Endothelial cell of hepatic sinusoid (primary cell): ENCODE results near the gene FBXO45.
"Not testable (repeated sequence)": the region's sequence is repeated elsewhere in the genome, so short reads cannot be mapped to it uniquely, and the experiment has no call there.

Experiments
- in situ Hi-C: cut with HindIII; loops from 2 replicates; pipeline ENCODE4 v1.10.0; 2017; ENCODE audit warnings: low sequenced_read_pairs

FBXO45 gene

DNA sequence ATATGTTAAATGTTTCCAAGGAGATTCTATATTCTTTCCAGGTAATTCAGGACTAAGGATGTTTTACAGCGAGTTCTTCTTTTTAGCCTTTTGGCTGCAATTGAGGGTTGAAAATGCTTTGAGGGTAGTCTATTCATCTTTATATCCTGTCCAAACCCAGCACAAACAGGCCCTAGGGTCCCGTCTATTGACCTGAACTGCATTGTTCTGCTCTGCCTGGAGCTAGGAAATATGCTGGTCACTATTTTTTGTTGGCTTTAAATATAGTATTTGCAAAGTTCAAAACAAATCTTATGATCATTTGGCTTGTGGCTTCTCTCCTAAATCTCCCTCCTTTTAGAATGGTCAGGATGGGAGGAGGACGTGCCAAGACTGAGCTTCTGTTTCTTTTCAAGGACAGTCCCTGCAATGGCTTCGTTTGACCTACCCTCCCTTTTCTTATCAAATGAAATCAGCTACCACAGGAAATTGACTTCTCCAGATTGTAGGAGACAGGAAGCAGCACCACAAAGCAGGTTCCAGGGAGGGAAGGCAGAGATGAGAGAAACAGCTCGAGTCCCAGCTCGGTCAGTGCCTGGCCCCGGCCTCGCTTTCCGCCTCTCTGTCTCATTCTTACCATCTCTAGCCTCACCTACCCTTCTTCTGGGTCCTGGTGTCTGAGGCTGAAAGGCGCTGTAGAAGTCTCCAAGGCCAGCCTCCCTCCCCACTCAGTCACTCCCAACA is 43.5 kb downstream of the FBXO45 start:
- in situ Hi-C loops, result no loop called here

DNA sequence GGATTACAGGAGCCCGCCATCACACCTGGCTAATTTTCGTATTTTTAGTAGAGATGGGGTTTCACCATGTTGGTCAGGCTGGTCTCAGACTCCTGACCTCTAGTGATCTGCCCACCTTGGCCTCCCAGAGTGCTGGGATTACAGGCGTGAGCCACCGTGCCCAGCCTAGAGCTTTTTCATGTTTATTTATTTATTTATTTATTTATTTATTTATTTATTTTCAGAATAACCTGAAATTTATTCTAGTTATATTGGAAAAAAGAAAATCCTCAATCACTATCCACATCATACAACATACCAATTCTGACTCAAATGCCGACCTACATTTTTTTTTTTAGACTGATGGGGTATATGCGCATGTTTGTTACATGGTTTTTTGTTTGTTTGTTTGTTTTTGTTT is 46.8 kb downstream of the FBXO45 start:
- in situ Hi-C loops, result not testable (repeated sequence)

DNA sequence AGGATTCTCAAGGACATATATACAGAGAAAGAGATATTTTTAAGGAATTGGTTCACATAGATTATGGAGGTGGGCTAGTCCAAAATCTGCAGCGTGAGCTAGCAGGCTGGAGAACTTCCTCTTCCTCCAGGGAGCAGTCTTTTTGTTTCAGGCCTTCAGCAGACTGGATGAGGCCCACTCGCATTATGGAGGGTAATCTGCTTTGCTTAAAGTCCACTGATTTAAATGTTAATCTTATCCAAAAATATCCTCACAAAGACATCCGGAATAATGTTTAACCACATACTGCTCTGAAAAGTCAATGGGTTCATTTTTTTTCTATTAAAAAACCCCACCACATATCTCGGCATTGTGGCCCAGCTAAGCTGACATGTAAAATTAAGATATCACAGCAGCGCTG is 48.8 kb downstream of the FBXO45 start:
- in situ Hi-C loops, result no loop called here

DNA sequence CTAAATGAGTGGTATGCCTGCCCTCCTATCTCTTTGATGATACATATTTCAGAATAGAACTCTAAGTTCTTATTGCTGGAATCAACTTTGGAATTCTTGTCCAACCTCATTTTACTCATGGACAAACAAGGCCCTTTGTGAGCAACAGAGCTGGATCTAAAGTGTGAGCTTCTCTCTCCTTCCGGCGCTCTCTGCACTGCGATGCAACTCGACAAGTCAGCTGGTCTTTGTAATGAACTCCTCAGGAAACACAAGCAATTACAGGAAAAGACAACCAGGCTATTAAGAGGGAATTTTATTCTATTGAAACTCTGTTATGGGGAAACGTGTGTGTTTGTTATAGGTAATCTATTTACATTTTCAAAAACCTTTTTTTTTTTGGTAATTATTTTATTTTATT is 50.8 kb downstream of the FBXO45 start:
- in situ Hi-C loops, result no loop called here

DNA sequence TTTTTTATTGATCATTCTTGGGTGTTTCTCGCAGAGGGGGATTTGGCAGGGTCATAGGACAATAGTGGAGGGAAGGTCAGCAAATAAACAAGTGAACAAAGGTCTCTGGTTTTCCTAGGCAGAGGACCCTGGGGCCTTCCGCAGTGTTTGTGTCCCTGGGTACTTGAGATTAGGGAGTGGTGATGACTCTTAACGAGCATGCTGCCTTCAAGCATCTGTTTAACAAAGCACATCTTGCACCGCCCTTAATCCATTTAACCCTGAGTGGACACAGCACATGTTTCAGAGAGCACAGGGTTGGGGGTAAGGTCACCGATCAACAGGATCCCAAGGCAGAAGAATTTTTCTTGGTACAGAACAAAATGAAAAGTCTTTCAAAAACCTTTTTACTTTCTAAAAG is 51.2 kb downstream of the FBXO45 start:
- in situ Hi-C loops, result not testable (repeated sequence)

DNA sequence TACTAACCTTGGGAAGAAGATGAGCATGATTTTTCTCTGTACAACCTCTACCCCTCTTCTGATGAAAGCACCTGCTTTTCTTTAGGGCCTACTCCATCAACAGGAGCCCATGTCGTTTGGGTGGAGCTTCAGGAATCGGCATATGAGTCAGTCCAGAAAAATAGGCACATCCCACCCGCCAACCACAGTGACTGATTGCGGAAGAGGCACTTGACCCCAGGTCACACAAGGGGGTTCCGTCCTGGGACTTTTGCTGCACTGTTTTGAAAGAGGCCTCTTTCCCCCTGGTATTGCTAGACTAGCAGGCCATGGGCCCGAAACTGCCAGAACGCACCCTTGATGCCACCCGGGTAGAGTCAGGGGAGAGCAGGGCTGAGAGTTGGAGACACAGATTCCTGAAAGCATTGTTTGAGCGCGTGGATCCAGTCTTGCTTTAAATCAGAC is 51.7 kb downstream of the FBXO45 start:
- in situ Hi-C loops, result no loop called here

DNA sequence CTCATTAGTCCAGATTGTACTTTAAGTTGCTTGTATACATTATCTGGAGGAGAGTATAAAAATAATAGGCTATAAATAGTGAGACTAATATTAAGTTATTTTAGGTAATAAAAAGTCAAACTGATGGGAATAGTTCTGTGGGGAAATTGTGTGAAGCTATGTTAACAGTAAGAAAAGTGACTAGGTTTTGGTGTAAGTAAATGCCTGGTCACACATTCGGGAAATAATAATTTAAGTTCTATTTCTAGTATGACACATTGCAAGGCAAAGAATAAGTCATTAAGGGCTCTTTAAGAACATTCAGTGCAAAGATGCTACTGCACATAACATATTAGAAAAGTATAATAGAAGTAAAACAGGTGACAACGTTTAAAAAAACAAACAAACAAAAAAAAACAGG is 52.2 kb downstream of the FBXO45 start:
- in situ Hi-C loops, result no loop called here

DNA sequence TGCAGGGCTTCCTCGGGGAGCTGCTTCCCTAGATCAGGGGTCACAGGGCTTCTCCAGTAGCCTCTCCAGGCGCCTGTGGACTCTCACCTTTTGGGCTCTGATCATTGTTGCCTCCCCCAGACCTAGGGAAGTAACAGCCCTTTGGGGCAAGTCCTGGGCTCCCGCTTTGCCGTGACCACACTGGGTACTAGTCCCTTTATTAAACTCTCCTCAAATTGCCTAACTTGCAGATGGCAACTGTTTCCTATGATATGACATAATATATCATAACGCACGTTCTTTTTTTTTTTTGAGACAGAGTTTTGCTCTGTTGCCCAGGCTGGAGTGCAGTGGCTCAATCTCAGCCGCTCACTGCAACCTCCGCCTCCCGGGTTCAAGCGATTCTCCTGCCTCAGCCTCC is 53.2 kb downstream of the FBXO45 start:
- in situ Hi-C loops, result no loop called here

DNA sequence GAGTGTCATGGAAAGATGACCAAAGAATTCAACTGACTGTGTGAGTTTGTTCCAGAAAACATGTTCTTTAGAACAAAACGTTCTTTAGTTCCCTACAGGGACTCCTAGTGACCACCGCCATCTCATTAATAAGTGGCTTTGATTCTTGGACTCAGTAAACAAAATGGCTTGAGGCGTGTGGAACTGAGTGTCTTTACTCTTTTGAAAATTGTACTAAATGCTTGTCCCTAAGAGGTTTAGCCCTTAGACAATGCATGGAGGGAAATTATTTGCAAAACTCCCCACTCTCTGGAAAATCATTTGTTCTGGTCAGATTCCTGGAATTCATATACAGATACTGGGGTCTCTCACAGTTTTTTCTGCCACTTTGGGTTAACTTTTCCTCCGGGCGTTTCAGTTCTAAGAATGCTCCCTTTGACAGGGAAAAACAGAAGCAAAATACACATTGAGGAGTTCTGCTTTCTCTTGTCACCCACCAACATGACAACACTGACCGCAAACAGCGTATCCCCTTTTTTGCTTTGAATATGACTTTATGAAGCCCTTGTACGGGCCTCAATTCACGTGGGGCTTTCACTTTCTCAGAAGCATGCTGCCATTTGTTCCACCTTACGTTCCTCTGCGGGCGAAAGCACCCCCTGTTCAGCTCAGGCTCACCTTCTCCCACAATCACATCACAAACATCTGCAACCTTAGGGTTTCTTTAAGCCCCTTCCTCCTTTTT is 55.8 kb downstream of the FBXO45 start:
- in situ Hi-C loops, result no loop called here

DNA sequence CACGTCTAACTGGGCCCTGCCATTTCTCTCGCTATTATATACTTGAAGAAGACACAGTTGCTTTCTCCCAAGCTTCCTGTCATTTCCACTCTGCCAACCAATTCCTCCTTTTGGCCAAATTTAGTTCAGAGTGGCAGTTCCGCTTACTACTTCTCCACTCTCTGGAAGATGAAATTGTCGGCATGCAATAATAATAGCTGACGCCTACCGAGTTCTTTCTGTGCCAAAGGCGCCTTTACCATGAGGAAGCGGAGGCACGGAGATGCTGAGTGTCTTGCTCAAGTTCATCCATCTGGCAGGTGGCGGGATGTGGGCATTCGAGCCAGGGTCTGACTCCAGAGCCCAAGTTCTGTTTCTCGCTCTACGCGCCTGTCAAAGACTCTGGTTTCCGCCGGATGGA is 56.4 kb downstream of the FBXO45 start:
- in situ Hi-C loops, result no loop called here

DNA sequence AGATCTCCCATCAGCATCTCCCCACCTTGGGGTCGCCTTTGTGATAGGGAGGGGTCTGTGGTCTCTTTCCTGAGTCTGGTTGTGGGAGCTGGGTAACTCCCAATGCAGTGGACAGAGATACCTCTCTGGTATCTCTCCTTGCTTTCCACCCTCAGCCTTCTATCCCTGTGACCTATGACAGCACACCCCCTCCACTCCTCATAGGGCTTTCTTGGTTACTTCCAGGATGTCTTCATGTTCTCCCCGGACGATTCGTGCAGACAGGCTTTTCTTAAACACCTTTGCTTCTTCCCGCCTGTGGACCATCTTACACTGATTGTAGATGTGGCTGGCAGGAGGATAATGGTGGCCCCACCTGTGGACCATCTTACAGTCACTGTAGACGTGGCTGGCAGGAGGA is 56.9 kb downstream of the FBXO45 start:
- in situ Hi-C loops, result no loop called here

DNA sequence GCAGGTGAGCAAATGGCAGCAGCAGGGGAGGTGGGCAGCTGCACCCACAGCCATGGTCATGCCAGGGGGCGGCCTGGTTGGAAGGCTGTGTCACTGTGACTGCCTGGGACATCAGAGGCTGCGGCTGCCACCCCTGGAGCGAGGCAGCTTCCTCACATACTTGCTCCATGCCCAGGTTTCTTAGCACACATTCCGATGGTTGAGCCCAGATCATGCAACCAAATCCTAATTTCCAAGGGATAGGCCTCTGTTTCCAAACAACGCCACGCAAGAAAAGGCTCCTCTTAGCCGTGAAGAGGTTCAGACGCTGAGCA is 59.4 kb downstream of the FBXO45 start:
- in situ Hi-C loops, result no loop called here

DNA sequence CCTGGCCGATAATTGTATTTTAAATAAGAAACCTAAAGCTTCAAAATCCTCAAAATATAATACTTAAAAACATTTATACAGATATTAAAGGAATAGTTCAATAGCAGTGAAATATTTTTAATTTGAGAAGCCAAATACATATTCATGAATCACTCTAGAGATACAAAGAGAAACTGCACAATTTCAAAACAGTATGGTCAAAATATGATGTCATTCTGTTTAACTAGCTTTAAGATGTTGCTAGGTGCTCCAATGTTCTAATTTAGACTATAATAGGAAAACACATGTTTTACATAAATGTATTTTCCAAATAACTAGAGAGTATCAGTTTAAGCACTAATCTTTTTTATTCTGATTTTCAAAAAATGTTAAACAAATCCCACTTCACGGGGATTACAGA is 60.8 kb downstream of the FBXO45 start:
- in situ Hi-C loops, result no loop called here

DNA sequence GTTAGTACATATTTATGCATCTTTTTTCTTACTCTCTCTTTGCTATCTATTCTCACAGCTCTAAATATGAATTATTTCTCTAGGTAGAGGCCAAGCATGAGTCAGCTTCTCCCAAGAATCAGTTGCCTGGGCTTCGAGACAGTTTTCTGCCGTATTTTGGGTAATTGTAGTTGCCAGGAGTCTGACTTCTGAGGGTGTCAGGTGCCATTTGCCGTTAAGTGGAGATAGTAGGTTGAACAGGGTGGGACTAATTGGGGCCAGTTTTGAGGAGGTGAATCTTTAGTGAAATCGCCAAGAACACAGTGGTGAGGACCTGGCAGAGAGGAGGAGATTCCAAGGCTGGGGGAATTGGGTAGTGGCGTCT is 63.2 kb downstream of the FBXO45 start:
- in situ Hi-C loops, result no loop called here

DNA sequence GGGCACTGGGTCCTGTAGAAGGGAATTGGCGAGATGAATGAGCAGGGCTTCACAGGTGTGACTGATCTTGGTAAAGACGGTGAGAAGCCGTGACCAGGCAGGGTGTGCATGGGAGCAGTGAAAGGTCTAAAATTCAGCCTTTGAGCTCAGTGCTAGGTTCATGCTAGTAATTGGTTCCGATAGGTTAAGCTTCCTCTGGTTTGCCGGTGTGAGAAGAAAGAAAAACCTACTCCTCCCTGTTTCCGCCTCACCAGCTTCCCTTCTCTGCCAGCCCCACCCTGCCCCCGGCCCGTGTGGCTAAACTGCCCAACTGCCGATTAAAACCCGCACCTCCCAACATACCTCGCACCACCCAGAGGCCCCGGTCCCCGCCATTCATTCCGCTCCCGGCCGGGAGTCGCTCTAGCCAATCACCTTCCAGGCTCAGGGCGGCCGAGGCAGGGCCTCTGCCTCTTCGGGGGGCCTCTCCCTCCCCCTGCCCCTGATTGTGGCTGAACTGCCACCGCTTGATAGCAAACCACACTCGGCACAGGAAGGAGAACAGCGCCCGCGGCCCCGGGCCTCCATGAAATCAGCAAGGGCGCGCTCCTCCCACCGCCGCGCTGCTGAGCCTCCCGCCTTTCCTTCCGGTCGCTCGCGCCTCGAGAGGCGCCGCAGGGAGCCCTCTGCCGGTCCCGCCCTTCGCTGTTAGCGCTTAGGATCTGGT is 63.7 kb downstream of the FBXO45 start:
- in situ Hi-C loops, result no loop called here

DNA sequence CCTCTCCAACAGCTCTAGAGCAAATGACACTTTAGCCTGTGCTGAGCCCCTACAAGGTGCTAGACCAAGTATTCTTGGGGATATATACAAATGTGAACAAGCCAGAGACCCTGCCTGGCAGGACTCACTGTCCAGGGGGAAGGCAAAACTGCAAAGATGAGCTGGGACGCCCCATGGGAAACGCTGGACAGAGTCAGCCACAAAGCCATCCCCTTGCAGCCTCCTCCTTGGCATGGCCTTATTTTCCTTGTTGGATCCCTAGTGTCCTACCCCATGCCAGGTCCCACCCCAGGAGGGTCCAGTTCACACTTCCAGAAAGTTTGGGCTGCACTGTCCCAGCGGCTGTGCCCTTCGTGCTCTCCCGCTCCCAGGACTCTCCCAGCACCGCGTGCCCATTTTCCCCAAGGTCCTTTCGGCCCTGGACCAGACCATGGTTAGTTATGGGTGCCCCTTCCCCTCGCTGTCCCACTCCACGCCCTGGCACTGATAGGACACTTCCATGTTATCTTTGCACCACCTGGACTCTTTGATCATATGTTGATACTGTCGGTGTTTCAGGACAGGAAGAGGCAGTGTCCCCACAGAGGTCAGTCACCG is 65.2 kb downstream of the FBXO45 start:
- in situ Hi-C loops, result no loop called here

DNA sequence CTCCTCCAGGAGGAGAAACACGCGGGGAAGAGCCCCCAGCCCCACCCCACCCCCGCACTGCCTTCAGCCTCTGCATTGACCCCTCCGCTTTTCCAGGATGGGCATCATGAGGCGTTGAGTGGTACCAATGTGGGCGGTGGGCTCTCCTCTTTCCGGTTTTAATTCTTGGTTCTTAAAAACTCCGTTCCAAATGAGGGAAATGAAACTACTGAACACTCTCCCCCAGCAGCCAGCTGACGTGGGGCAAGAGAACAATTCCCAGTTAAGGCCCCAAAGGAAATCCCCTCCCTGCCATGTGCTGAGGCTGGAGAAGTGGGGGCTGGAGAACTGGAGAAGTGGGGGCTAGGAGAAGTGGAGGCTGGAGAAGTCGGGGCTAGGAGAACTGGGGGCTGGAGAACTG is 65.8 kb downstream of the FBXO45 start:
- in situ Hi-C loops, result no loop called here

DNA sequence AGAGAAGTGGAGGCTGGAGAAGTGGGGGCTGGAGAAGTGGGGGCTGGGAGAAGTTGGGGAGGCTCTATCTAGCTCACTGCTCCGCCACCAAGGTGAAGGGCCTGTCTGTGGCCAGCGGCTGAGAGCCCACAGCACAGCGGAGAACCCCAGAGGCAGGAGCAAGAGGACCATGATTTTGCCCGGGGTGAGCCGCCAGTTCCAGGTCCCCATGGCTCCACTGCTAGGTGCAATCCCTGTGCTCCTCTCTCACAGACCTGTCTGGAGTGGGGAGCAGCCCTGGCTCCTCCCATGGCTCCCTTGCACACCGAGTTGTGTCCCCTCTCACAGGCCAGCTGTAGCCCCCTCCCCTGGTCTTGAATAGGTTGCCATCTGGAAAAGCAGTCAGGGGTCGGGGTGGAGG is 66.4 kb downstream of the FBXO45 start:
- in situ Hi-C loops, result no loop called here

DNA sequence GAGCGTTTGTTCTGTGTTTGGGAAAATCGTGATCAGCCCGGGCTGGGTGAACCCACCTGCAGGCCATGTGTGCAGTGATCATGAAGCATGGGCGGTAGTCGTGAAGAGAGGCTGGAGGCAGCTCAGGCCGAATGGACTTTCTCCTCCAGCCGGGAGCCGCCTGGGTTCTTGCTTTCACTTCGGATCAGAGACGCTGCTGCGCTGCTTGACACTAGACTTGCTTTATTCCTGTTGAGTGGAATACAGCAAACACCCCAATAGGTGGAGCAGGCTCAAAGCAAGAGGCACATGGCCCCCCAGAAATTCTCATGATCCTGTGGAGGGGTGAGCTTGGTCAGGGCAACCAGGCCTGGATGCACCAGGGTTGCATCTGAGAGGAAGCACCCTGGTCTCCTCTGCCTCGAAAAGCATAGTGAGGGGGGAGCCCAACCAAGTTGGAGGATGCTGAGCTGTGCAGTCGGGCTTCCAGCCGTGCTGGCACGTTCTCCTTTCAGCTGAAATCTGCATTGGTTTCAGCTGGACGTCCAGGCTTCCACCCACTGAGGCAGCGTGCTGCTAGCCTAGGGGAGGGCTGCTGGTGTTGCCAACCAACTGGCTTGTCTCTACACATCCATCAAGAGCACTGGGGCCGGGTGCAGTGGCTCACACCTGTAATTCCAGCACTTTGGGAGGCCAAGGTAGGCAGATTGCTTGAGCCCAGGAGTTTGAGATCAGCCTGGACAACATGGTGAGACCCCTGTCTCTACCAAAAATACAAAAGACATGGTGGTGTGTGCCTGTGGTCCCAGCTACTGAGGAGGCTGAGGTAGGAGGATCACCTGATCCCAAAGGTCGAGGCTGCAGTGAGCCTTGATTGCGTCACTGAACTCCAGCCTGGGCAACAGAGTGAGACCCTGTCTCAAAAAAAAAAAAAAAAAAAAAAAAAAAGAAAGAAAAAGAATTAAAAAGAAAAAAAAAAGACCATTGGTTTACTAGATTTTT is 68.2 kb downstream of the FBXO45 start:
- in situ Hi-C loops, result no loop called here

DNA sequence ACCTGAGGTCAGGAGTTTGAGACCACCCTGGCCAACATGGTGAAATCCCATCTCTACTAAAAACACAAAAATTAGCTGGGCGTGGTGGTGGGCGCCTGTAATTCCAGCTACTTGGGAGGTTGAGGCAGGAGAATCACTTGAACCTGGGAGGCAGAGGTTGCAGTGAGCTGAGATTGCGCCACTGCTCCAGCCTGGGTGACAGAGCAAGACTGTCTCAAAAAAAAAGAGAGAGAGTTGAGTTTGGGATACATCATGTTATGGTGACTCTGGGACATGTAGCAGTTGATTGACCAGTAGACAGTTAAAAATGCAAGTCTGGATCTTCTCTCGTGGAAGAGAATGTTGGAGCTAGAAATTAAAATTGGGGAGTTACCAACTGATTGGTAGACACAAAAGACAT is 69.5 kb downstream of the FBXO45 start:
- in situ Hi-C loops, result not testable (repeated sequence)
